H9 (cell line): Measurements from ENCODE around the gene CTNNBL1. TPM values are rescaled to one million over a fixed set of nuclear protein-coding genes. Genes with fewer than 3 reads are reported as not detected.

Source experiments
- DNase-seq: peaks from one replicate; pipeline ENCODE4 v3.0.0-alpha.2; 2017
- H2AFZ ChIP-seq: one replicate; pipeline ENCODE4 v1.6.1; 2013; ENCODE audit warnings: mild to moderate bottlenecking, low read length, control low read depth, moderate library complexity
- H2AK5ac ChIP-seq: 2 replicates; pipeline ENCODE4 v1.6.1; 2013; ENCODE audit warnings: low read length, control low read depth, mixed read lengths; ENCODE audit not compliant: insufficient read length
- H2BK120ac ChIP-seq: one replicate; pipeline ENCODE4 v1.6.1; 2013; ENCODE audit warnings: low read depth, mild to moderate bottlenecking, low read length, control low read depth, inconsistent platforms; ENCODE audit not compliant: poor library complexity, severe bottlenecking
- H2BK12ac ChIP-seq: 2 replicates; pipeline ENCODE4 v1.6.1; 2013; ENCODE audit warnings: low read length, control low read depth, mixed read lengths, low read depth; ENCODE audit not compliant: insufficient read length
- H2BK15ac ChIP-seq: 2 replicates; pipeline ENCODE4 v1.6.1; 2013; ENCODE audit warnings: low read depth, low read length, control low read depth
- H2BK20ac ChIP-seq: one replicate; pipeline ENCODE4 v1.6.1; 2013; ENCODE audit warnings: low read depth, mild to moderate bottlenecking, low read length, control low read depth, inconsistent platforms; ENCODE audit not compliant: poor library complexity, severe bottlenecking
- H2BK5ac ChIP-seq: 2 replicates; pipeline ENCODE4 v1.6.1; 2013; ENCODE audit warnings: low read length, control low read depth, mixed read lengths; ENCODE audit not compliant: insufficient read length
- H3K14ac ChIP-seq: 2 replicates; pipeline ENCODE4 v1.6.1; 2013; ENCODE audit warnings: low read length, control low read depth; ENCODE audit not compliant: insufficient read depth
- H3K18ac ChIP-seq: 2 replicates; pipeline ENCODE4 v1.6.1; 2013; ENCODE audit warnings: low read depth, mild to moderate bottlenecking, mixed read lengths, low read length, control low read depth; ENCODE audit not compliant: insufficient read length
- H3K23ac ChIP-seq: 2 replicates; pipeline ENCODE4 v1.6.1; 2013; ENCODE audit warnings: low read length, control low read depth, mixed read lengths, low read depth; ENCODE audit not compliant: insufficient read length
- H3K23me2 ChIP-seq: 2 replicates; pipeline ENCODE4 v1.6.1; 2013; ENCODE audit warnings: low read depth, mild to moderate bottlenecking, mixed read lengths, low read length, control low read depth; ENCODE audit not compliant: insufficient read length, poor library complexity, severe bottlenecking
- H3K27ac ChIP-seq: 2 replicates; pipeline ENCODE4 v1.5.1; 2013; ENCODE audit warnings: low read length, control low read depth, mixed read lengths, low read depth; ENCODE audit not compliant: insufficient read length
- H3K27me3 ChIP-seq: 2 replicates; pipeline ENCODE4 v1.6.1; 2013; ENCODE audit warnings: low read length, control low read depth, inconsistent platforms; ENCODE audit not compliant: insufficient read depth
- H3K4ac ChIP-seq: 2 replicates; pipeline ENCODE4 v1.6.1; 2013; ENCODE audit warnings: low read depth, mild to moderate bottlenecking, control low read depth, inconsistent platforms, low read length, moderate library complexity
- H3K4me1 ChIP-seq: 2 replicates; pipeline ENCODE4 v1.6.1; 2013; ENCODE audit warnings: low read length, control low read depth, inconsistent platforms; ENCODE audit not compliant: insufficient read depth
- H3K4me2 ChIP-seq: 2 replicates; pipeline ENCODE4 v1.6.1; 2013; ENCODE audit warnings: low read length, control low read depth, mixed read lengths; ENCODE audit not compliant: insufficient read length, insufficient read depth
- H3K56ac ChIP-seq: 2 replicates; pipeline ENCODE4 v1.6.1; 2013; ENCODE audit warnings: low read depth, mild to moderate bottlenecking, mixed read lengths, low read length, control low read depth; ENCODE audit not compliant: insufficient read length
- H3K79me1 ChIP-seq: 2 replicates; pipeline ENCODE4 v1.6.1; 2013; ENCODE audit warnings: low read depth, mild to moderate bottlenecking, moderate library complexity, low read length, control low read depth, inconsistent platforms; ENCODE audit not compliant: insufficient read depth, poor library complexity, severe bottlenecking
- H3K79me2 ChIP-seq: 2 replicates; pipeline ENCODE4 v1.6.1; 2013; ENCODE audit warnings: low read length, control low read depth, inconsistent platforms; ENCODE audit not compliant: insufficient read depth
- H3K9ac ChIP-seq: 2 replicates; pipeline ENCODE4 v1.6.1; 2013; ENCODE audit warnings: low read length, control low read depth, mixed read lengths; ENCODE audit not compliant: insufficient read length; ENCODE audit errors: extremely low read depth
- H3K9me3 ChIP-seq: one replicate; pipeline ENCODE4 v1.6.1; 2013; ENCODE audit warnings: low read depth, low read length, inconsistent platforms; ENCODE audit not compliant: control insufficient read depth
- H3T11ph ChIP-seq: one replicate; pipeline ENCODE4 v1.6.1; 2013; ENCODE audit warnings: mild to moderate bottlenecking, low read length, control low read depth, inconsistent platforms
- H4K20me1 ChIP-seq: one replicate; pipeline ENCODE4 v1.6.1; 2013; ENCODE audit not compliant: control insufficient read depth, insufficient read length, insufficient read depth
- H4K5ac ChIP-seq: 2 replicates; pipeline ENCODE4 v1.6.1; 2013; ENCODE audit warnings: low read depth, mild to moderate bottlenecking, mixed read lengths, low read length, control low read depth; ENCODE audit not compliant: insufficient read length
- H4K8ac ChIP-seq: replicated peaks from 2 replicates; pipeline ENCODE4 v1.6.1; 2013; ENCODE audit warnings: low read length, control low read depth, mixed read lengths, low read depth; ENCODE audit not compliant: insufficient read length
- H4K91ac ChIP-seq: 2 replicates; pipeline ENCODE4 v1.6.1; 2013; ENCODE audit warnings: low read depth, mild to moderate bottlenecking, moderate library complexity, mixed read lengths, low read length, control low read depth; ENCODE audit not compliant: insufficient read length
- H3K27ac Mint-ChIP-seq, 3 experiments: 2 replicates in 2 of 3; 3 replicates in 1 of 3; pipeline ENCODE4 v1.8.0; 2020 to 2021; ENCODE audit warnings: mixed read lengths in 3 of 3, mild to moderate bottlenecking in 1 of 3, moderate library complexity in 1 of 3
- H3K27me3 Mint-ChIP-seq: 2 replicates; pipeline ENCODE4 v1.8.0; 2021; ENCODE audit warnings: low read depth, mild to moderate bottlenecking, moderate library complexity, mixed read lengths
- H3K36me3 Mint-ChIP-seq, 3 experiments: 2 replicates in 2 of 3; 3 replicates in 1 of 3; pipeline ENCODE4 v1.8.0; 2020 to 2021; ENCODE audit warnings: low read depth in 3 of 3, mixed read lengths in 3 of 3; ENCODE audit not compliant: insufficient read depth in 1 of 3
- H3K4me1 Mint-ChIP-seq, 2 experiments: 2 replicates each; pipeline ENCODE4 v1.8.0; 2020; ENCODE audit warnings: mixed read lengths in 2 of 2
- H3K4me3 Mint-ChIP-seq, 2 experiments: 2 replicates in 1 of 2; 3 replicates in 1 of 2; pipeline ENCODE4 v1.8.0; 2020 to 2021; ENCODE audit warnings: mild to moderate bottlenecking in 2 of 2, mixed read lengths in 2 of 2, moderate library complexity in 1 of 2
- H3K9me3 Mint-ChIP-seq, 2 experiments: 2 replicates in 1 of 2; 3 replicates in 1 of 2; pipeline ENCODE4 v1.8.0; 2020; ENCODE audit warnings: mild to moderate bottlenecking in 2 of 2, mixed read lengths in 2 of 2, moderate library complexity in 1 of 2
- CTCF ChIP-seq: fragments of 200-600 bp; sonication (generic); conservative IDR thresholded peaks from 3 replicates; pipeline ENCODE4 v1.8.0; 2021; ENCODE audit warnings: antibody characterized with exemption, mild to moderate bottlenecking
- WGBS: extraction: QIAGEN DNeasy Blood & Tissue Kit; methylation state at CpG from one replicate; pipeline ENCODE4 v1.1.7; 2013; ENCODE audit warnings: missing lambda C conversion rate, low lambda C conversion rate, mixed read lengths; ENCODE audit not compliant: insufficient read length; ENCODE audit errors: extremely low coverage; 5-methylcytosine and 5-hydroxymethylcytosine counted together
- total RNA-seq: library from RNA; stranded (reverse); gene quantifications from 2 replicates; pipeline ENCODE4 v1.2.1, GENCODE V29; 2021

Gene CTNNBL1
- total RNA-seq, 1 experiment from 2014 or later: 67.2 TPM

DNA sequence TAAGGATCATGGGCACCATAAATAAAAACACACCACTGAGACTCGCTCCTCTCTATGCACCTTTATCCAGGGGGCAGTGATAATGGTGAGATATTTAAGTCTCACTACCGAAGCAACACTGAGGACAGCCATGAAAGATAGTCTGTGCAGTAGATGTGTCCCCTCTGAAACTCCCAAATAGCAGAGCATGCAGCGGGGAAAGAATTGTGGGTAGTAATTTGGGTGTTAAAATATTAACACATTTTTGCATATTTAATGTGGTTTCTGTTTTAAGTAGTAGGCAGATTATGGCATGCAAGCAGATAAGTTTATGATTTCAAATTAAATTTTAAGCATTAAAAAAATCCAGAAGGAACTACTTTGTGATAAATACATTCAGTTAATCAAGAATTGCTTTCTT is 82.7 kb downstream of the CTNNBL1 start:
- H3K79me1 ChIP-seq: no peaks in the 10 kb centered on the region
- no peak overlapping the region for H3K23ac ChIP-seq
- Mint-ChIP-seq H3K27ac (no peak overlapping the region), H3K36me3 (peaks cover 0 to 2% (median 0%) of the 10 kb centered on the region in 3 experiments; a peak in 2 of 7 replicates), H3K4me1 (no peaks in the 10 kb centered on the region), H3K9me3 (no peaks in the 10 kb centered on the region), H3K4me3 (no peak overlapping the region), H3K27me3 (no peaks in the 10 kb centered on the region)
- no peak for TF ChIP-seq CTCF
- H3K14ac ChIP-seq: no peak overlapping the region
- no peaks in the 10 kb centered on the region for H3K23me2 ChIP-seq
- no peak for DNase-seq
- H3K4me2 ChIP-seq: no peak overlapping the region
- H3K9me3 ChIP-seq: no peaks in the 10 kb centered on the region
- H3K9ac ChIP-seq: no peak overlapping the region
- H2AFZ ChIP-seq: no peak overlapping the region
- no peak overlapping the region for H4K5ac ChIP-seq
- no peak overlapping the region for H4K8ac ChIP-seq
- H3K4ac ChIP-seq: no peak overlapping the region
- no peak overlapping the region for H4K91ac ChIP-seq
- no peak overlapping the region for H2BK15ac ChIP-seq
- no peaks in the 10 kb centered on the region for H3K4me1 ChIP-seq
- no peak overlapping the region for H2BK20ac ChIP-seq
- H3K79me2 ChIP-seq: no peaks in the 10 kb centered on the region
- no peak overlapping the region for H2BK12ac ChIP-seq
- no CpG with 5 or more reads among the region's 3 CpGs for WGBS
- H3K27me3 ChIP-seq: no peaks in the 10 kb centered on the region
- H2BK5ac ChIP-seq: no peak overlapping the region
- no peak overlapping the region for H2AK5ac ChIP-seq
- H3K18ac ChIP-seq: no peak overlapping the region
- no peak overlapping the region for H2BK120ac ChIP-seq
- no peak overlapping the region for H3T11ph ChIP-seq
- no peak overlapping the region for H3K56ac ChIP-seq
- H4K20me1 ChIP-seq: no peaks in the 10 kb centered on the region
- no peak overlapping the region for H3K27ac ChIP-seq
